HTR-8/SVneo (cell line): ENCODE data around the gene TMEM19.
"Not testable (repeated sequence)": the region's sequence is repeated elsewhere in the genome, so short reads cannot be mapped to it uniquely, and the experiment has no call there.

Experiments used
- DNase-seq: peaks from one replicate; pipeline ENCODE4 v3.0.0; 2011; ENCODE audit warnings: low spot score, mixed read lengths; ENCODE audit not compliant: insufficient read length
- FAIRE-seq: peaks from 2 replicates; lab custom pipeline; 2011; peaks lifted over from hg19 to GRCh38; lab: Jason Lieb, UNC

Gene TMEM19

DNA sequence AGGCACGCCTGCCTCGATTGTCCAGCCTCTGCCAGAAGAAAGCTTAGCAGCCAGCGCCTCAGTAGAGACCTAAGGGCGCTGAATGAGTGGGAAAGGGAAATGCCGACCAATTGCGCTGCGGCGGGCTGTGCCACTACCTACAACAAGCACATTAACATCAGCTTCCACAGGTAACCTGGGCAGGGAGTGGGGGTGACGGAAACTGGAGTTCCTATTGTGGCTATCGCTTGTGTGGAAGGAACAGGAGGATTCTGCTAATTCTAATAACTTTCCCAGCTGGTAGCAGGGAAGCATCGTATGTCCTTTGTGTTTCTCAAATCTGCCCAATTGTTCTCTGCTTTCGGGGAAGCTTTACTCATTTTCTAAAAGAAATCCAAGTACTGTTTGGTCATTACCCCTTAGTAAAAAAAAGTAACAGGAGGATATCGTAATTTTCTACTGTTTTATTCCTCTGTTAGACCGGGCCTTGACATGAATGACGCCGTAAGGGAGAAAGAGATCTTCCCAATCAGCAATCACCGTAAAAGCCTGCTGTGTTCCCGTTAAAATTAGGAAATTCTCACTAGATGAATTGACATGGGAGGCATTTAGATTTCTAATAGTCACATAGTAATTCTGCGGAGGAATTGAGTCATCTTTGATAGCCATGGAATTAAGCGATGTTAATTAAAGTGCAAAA is 21.3 kb upstream of the TMEM19 start:
- DNase-seq (no peak), FAIRE-seq (no peak)

DNA sequence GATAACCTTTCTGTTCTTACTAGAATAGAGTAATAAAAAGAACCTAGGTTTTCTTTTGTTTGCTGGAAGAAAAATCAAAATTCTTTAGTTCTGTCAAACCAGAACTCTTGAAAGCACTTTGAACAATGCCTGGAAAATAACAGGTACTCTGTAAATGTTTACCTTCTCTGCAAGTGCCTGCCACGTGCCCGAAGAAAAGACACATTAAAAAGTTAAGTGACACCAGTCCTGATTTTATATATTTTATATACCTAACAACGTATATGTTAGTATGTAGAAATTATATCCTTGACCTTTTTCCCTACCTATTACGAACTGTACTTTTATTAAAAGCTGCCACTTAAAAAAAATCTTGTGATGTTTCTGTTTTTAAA is 20.8 kb upstream of the TMEM19 start:
- DNase-seq = no peak
- no peak for FAIRE-seq

DNA sequence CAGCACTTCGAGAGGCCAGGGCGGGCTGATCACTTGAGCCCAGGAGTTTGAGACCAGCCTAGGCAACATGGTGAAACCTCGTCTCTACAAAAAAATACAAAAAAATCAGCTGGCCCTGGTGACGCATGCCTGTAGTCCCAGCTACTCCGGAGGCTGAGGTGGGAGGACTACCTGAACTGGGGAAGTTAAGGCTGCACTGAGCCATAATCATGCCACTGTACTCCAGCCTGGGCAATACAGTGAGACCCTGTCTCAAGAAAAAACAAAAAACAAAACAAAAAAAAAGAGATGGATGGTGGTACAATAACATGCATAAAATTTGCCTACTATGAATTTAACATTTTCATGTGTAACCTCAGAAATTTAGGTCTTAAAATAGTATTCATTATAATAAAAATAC is 19.6 kb upstream of the TMEM19 start:
- no peak for FAIRE-seq
- no peak for DNase-seq

DNA sequence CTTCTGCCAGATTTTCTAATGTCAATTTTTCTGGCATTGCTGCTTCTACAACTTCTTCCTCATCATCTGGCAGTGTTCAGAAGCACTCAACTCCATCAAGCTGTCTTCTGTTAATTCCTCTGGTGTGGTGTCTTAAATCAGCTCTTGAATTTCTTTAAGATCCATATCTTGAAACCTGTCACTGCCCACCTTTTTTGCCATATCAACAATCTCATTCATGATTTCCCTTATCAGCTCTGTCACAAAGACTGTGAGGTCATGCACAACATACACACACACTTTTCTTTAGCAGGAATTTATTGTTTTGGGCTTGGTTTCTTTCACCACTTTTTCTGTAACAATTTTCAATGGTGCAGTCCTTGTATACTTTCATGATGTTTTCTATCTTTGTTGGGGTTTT is 14.6 kb upstream of the TMEM19 start:
- DNase-seq (no peak), FAIRE-seq (no peak)

DNA sequence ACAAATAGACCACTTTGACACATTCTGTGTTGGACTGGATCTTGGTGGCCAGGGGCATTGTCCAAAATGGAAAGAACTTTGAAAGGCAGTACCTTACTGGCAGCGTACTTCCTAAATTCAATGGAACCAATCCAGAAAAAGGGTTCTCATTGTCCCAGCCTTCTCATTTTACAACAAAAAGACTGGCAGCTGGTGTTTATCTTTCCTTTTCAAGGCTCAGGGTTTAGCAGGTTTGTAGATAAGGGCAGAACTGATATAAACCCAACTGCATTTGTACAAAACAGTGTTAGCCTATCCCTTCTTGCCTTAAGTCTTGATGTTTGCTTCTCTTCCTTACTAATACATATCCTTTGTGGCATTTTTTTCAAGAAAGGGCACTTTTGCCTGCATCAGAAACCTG is 14.1 kb upstream of the TMEM19 start:
- no peak for FAIRE-seq

DNA sequence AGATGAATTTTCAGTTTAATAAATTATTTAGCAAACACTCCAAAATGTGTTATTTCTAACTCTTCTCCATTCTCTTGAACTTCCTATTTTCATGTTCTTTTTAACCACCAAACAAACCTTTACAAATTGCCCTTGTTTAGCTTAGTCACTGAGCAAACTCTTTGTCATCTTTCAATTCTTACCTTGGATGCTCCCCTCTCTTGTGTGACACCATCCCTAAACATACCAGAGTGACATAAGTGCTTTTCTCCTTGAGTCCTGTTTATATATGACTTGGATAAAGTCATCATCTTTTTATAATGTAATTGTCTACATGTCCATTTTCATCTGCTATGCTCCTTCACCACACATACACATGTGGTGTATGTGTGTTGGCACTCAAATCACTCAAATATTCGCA is 3.4 kb upstream of the TMEM19 start:
- DNase-seq = no peak
- FAIRE-seq = no peak

More for the DNA sequence above, 14.1 kb upstream of the TMEM19 start:
- DNase-seq = no peak

DNA sequence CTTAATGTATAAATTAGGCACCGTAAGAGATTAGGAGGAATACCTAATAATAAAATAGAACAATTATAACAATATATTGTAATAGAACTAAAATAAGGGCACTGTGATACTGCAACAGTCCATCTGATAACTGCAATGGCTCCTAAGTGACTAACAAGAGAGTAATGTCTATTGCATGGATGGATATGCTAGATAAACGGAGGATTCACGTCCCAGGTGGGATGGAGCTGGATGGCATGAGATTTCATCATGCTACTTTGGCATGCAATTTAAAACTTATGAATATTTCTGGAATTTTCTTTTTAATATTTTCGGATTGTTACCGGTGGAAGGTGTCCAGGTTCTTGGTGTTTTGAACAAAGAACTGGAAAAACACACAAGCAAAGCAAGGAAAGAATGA is 2.2 kb upstream of the TMEM19 start:
- no peak for FAIRE-seq
- DNase-seq = no peak

DNA sequence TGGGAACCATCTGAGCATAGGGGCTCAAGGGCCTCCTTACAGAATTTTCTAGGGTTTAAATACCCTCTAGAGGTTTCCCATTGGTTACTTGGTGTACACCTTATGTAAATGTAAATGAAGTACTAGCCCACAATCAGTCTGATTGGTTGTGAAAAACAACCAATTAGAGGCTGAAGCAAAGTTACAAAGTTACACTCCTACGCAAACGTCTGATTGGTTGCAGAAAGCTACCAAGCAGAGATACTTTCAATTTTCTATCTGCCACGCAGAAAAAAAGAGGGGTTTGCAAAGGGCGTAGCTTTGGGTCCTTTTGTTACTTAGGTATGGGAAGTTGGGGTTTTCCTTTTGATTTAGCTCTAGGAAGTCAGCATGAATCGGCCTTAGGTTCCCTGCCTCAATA is 1.8 kb upstream of the TMEM19 start:
- no peak for DNase-seq
- FAIRE-seq = no peak

DNA sequence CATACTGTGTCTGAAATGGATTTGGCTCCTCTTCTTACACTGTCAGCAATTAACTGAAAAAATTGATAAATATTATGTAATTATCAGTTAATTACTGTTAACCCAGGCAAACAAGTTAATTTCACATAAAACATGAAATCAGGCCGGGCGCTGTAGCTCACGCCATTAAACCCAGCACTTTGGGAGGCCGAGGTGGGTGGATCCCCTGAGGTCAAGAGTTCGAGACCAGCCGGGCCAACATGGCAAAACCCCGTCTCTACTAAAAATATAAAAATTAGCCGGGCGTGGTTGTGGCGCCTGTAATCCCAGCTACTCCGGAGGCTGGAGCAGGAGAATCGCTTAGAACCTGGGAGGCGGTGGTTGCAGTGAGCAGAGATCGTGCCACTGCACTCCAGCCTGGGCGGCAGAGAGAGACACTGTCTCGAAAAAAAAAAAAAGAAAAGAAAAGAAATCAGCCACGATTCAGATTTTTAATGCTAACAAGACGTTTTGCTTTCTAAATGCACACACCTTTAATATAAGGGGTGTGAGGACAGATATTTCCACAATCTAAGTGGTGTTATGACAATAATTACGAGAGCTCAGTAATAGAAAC is 473 bp upstream of the TMEM19 start:
- DNase-seq (no peak), FAIRE-seq (no peak)

DNA sequence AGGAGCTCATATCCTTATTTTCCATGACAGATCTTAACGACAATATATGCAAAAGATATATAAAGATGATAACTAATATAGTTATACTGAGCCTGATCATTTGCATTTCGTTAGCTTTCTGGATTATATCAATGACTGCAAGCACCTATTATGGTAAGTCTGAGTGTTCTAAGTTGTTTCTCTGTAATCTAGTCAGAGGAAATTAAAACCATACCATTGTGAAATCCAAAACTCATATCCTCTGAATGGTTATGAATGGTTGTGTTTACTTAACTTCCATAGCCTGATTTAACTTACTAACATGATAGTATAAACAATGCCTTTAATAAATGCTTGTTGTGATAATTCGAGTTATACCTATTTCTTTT is 760 bp downstream of the TMEM19 start:
- no peak for DNase-seq
- FAIRE-seq = no peak

DNA sequence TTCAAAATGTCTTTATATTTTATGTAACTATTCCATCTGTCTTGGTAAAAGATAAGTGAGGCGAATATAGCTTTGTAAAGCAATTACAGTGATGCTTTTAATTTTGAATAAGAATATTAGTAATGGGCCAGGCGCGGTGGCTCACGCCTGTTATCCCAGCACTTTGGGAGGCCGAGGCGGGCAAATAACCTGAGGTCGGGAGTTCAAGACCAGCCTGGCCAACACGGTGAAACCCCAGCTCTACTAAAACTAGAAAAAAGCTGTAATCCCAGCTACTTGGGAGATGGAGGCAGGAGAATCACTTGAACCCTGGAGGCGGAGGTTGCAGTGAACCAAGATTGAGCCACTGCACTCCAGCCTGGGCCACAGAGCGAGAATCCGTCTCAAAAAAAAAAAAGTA is 1.3 kb downstream of the TMEM19 start:
- not testable (repeated sequence) for FAIRE-seq, DNase-seq

DNA sequence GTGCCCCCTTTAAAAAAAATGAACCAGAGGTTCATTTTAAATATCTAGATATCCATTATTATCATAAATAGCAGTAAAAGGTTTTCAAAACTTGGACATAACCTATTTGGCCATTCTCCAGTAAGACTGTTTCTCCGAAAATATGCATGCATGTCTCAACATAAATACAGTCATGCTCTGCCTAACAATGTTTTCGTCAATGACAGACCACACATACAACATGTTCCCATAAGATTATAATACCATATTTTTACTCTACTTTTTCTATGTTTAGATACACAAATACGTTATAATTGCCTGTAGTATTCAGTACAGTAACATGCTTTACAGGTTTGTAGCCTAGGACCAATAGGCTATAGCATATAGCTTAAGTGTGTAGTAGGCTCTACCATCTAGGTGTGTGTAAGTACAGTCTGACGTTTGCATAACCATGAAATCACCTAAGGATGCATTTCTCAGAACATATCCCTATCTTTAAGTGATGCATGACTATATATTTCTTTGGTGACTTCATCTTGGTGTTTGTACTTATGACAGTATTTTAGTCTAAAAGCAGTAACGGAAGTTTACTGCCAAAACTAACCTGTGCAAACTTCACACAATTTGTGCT is 3.2 kb downstream of the TMEM19 start:
- DNase-seq (no peak), FAIRE-seq (no peak)

DNA sequence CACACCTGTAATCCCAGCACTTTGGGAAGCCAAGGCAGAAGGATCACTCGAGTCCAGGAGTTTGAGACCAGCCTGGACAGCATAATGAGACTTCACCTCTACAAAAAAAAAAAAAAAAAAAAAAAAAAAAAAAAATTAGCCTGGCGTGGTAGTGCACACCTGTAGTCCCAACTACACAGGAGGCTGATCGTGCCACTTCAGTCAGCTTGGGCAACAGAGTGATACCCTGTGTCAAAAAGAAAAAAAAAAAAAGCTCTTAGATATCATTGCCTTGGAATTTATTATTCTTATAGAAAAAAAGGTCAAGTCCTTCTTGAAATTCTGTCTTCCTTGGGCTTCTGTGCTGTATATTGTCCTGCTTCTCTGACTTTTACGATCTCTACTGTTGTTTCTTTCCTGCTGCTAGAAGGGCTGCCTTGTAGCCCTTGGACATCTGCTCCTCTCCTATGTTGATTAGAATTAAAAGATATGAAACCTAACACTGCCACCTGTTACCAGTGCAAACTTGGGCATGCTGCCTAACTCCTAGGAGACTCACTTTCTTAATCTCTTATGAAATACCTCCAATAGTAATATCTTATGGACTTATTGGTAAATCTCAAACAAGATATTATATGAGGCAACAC is 5.7 kb downstream of the TMEM19 start:
- DNase-seq (no peak), FAIRE-seq (no peak)

DNA sequence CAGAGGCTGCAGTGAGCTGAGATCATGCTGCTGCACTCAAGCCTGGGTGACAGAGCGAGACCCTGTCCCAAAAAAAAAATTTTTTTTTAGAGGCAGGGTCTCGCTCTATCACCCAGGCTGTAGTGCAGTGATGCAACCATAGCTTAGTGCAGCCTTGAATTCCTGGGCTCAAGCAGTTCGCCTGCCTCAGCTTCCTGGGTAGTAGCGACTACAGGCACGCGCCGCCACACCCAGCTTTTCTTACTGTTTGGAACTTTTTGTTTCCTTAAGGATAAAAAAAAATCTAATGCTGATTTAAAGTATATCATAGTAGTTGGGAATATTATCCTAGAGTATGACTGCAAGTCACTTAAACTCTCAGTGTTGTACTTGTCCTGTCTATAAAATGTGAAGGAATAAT is 7.2 kb downstream of the TMEM19 start:
- no peak for FAIRE-seq

DNA sequence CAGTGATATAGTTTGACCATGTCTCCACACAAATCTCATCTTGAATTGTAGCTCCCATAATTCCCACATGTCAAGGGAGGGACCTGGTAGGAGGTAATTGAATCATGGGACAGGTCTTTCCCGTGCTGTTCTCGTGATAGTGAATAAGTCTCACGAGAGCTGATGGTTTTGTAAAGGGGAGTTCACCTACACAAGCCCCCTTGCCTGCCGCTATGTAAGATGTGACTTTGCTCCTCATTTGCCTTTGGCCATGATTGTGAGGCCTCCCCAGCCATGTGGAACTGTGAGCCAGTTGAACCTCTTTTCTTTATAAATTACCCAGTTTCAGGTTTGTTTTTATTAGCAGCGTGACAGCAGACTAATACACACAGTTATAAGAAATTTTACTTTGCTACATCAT is 7.8 kb downstream of the TMEM19 start:
- DNase-seq, FAIRE-seq: not testable (repeated sequence)

More for the DNA sequence above, 7.2 kb downstream of the TMEM19 start:
- no peak for DNase-seq

DNA sequence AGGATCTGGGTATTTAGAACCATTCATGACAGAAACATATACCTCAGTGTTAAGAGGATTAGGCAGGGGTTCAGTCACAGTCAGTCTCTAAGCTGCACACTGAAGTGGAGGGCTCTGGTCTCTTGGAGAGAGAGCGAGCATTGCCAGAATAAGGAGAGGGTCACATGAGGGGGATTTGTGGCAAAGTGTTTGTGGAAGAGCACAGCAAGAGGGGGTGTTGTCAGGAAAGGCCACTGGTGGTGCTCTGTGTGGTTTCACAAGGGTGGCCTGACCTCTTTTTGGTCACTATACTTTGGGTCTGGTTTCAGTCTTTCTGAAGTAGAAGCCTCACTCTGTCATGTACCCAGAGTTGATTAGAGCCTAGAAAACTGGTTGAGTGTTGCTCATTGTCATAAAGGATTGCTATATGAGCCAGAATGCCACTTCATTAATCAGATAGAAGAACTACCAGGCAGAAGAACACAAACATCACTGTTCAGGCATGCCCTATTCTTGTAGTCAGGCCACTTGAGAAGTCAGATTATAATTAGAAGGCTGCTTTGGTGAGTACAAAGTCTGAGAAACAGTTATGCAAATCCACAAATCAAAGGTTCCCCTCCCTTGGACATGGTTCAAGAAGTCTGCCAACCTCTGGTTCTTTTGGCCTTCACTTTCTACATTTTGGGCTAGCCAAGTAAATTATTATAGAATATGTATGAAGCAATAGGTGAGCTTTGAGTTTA is 8.4 kb downstream of the TMEM19 start:
- DNase-seq (no peak), FAIRE-seq (no peak)

DNA sequence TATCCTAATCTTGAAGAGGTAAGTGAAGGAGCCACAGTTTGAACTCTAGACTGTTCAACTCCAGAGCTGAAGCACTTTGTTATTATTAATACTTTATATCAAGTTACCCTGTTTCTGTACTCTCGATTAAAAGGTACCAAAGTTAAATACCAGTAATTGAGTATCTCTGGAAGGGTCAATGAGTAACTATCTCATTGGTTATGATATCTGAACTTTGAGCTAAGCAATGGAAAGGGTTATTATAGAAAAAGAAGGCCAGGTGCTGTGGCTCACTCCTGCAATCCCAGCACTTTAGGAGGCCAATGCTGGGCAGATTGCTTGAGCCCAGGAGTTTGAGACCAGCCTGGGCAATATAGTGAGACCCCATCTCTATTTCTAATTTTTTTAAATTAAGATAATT is 9.9 kb downstream of the TMEM19 start:
- DNase-seq (no peak), FAIRE-seq (no peak)

DNA sequence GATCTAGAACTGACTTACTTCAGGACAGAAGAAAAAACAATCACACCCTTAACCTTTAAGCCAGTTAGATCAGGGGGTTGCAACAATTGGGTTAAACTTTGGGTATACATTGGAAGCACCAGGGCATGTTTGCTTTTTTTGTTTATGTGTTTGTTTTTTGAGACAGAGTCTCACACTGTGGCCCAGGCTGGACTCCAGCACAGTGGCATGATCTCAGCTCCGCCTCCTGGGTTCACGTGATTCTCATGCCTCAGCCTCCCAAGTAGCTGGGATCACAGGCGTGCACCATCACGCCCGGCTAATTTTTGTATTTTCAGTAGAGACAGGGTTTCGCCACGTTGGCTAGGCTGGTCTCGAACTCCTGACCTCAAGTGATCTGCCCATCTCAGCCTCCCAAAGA is 16.3 kb downstream of the TMEM19 start:
- not testable (repeated sequence) for DNase-seq, FAIRE-seq

DNA sequence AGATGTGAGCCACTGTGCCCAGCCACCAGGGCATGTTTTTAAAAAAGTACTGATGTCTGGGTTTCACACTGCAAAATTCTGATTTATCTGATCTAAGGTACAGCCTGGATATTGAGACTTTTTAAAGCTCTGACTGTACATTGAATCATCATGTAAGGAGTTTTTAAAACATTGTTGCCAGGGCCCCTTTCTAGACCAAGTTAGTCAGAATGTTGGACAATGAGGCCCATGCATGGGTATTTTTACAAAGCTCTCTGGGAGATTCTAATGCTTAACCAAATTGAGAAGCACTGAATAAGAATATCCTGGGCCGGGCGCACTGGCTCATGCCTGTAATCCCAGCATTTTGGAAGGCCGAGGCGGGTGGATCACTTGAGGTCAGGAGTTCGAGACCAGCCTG is 16.7 kb downstream of the TMEM19 start:
- no peak for FAIRE-seq
- DNase-seq = no peak

DNA sequence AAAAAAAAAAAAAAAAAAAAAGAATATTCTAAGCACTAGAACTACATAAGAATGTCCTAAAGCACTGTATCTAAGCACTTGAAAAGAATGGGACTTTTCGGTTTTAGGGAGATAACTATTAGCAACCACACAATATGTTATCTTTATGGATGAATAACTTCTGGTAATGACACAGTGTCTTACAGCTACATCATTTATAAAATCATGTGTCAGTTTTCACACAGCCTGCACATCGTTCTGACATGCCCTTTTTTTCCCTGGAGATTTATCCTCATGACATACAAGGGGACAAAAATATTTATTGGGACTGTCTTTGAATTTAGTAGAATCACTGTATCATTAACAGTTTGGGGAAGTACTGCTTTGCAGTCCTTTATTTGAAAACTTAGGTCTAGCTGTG is 17.3 kb downstream of the TMEM19 start:
- FAIRE-seq (no peak), DNase-seq (no peak)

DNA sequence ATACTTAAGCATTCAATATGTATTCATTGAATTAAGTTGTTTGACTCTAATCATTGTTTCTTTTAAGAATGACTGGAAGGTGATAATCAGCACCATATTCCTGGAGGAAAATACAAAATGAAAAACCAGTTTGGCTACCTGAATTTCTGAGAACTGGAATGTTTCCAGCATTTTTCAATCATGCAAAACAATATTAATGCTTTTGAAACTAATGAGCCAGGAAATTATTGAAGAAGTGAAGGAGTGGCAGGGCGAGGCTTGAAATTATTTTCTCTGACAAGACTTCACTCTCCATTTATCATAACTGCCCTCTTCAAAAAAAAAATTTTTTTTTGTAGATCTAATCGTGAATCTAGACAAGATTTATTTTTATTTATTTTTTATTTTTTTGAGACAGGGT is 19.0 kb downstream of the TMEM19 start:
- FAIRE-seq (no peak), DNase-seq (no peak)
